Measurements from ENCODE around the gene WBP1.

- TF ChIP-seq, protein P1, sequence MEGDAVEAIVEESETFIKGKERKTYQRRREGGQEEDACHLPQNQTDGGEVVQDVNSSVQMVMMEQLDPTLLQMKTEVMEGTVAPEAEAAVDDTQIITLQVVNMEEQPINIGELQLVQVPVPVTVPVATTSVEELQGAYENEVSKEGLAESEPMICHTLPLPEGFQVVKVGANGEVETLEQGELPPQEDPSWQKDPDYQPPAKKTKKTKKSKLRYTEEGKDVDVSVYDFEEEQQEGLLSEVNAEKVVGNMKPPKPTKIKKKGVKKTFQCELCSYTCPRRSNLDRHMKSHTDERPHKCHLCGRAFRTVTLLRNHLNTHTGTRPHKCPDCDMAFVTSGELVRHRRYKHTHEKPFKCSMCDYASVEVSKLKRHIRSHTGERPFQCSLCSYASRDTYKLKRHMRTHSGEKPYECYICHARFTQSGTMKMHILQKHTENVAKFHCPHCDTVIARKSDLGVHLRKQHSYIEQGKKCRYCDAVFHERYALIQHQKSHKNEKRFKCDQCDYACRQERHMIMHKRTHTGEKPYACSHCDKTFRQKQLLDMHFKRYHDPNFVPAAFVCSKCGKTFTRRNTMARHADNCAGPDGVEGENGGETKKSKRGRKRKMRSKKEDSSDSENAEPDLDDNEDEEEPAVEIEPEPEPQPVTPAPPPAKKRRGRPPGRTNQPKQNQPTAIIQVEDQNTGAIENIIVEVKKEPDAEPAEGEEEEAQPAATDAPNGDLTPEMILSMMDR (IDR thresholded peaks at IDR 0.05): no peak
- TF ChIP-seq CHD4 (IDR thresholded peaks at IDR 0.05; ENCODE audit: borderline replicate concordance): no peak
- no peak for TF ChIP-seq SREBF2 (IDR thresholded peaks at IDR 0.05)
- TF ChIP-seq POLR2A (IDR thresholded peaks at IDR 0.05; ENCODE audit: low read length): no peak
- TF ChIP-seq RAD21 (conservative IDR thresholded peaks at IDR 0.05 in 1 of 2, IDR thresholded peaks at IDR 0.05 in 1 of 2): no peak
- no peak for TF ChIP-seq TP53 (CRISPR knock-in tag; IDR thresholded peaks at IDR 0.05)
- TF ChIP-seq SMC3 (IDR thresholded peaks at IDR 0.05): no peak
- no peak for TF ChIP-seq EP300 (IDR thresholded peaks at IDR 0.05)
- TF ChIP-seq RNF2 (IDR thresholded peaks at IDR 0.05; ENCODE audit: borderline replicate concordance, low read depth): no peak
- TF ChIP-seq KDM1A (IDR thresholded peaks at IDR 0.05; ENCODE audit: low read depth): no peak
- TF ChIP-seq, protein P2, sequence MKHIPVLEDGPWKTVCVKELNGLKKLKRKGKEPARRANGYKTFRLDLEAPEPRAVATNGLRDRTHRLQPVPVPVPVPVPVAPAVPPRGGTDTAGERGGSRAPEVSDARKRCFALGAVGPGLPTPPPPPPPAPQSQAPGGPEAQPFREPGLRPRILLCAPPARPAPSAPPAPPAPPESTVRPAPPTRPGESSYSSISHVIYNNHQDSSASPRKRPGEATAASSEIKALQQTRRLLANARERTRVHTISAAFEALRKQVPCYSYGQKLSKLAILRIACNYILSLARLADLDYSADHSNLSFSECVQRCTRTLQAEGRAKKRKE (CRISPR knock-in tag; IDR thresholded peaks at IDR 0.05; ENCODE audit: low read depth): no peak
Measured at GRCh38 chr2:74496997-74497776, 38.9 kb downstream of the WBP1 start.
